Osteocyte (in vitro differentiated cells): ENCODE data around the gene CALML3. TPM values are rescaled to one million over a fixed set of nuclear protein-coding genes. Genes with fewer than 3 reads are reported as not detected.

Experiments
- DNase-seq: peaks from one replicate; pipeline ENCODE4 v3.0.0; 2021; ENCODE audit warnings: mixed read lengths; ENCODE audit not compliant: unreplicated experiment; ENCODE audit errors: extremely low spot score
- H3K27ac Mint-ChIP-seq: one replicate; pipeline ENCODE4 v1.8.0; 2021; ENCODE audit warnings: mild to moderate bottlenecking, mixed read lengths; ENCODE audit not compliant: unreplicated experiment
- H3K27me3 Mint-ChIP-seq: one replicate; pipeline ENCODE4 v1.8.0; 2021; ENCODE audit warnings: mixed read lengths; ENCODE audit not compliant: unreplicated experiment
- H3K36me3 Mint-ChIP-seq: one replicate; pipeline ENCODE4 v1.8.0; 2021; ENCODE audit warnings: mixed read lengths; ENCODE audit not compliant: unreplicated experiment
- H3K4me1 Mint-ChIP-seq: one replicate; pipeline ENCODE4 v1.8.0; 2021; ENCODE audit warnings: mixed read lengths; ENCODE audit not compliant: unreplicated experiment
- H3K4me3 Mint-ChIP-seq: one replicate; pipeline ENCODE4 v1.8.0; 2021; ENCODE audit warnings: mild to moderate bottlenecking, moderate library complexity, mixed read lengths; ENCODE audit not compliant: unreplicated experiment
- H3K9me3 Mint-ChIP-seq: one replicate; pipeline ENCODE4 v1.8.0; 2021; ENCODE audit warnings: mixed read lengths; ENCODE audit not compliant: unreplicated experiment
- CTCF ChIP-seq: fragments of 200-600 bp; sonication (generic); IDR thresholded peaks from 2 replicates; pipeline ENCODE4 v1.5.0; 2021; ENCODE audit warnings: antibody characterized with exemption, mild to moderate bottlenecking, moderate library complexity
- total RNA-seq: library from RNA; stranded (reverse); gene quantifications from 2 replicates; pipeline ENCODE4 v1.2.1, GENCODE V29; 2021

The CALML3 gene
- total RNA-seq, 1 donor from 2014 or later, result not detected

- H3K36me3 Mint-ChIP-seq, result no peaks in the 10 kb centered on the region
- peaks cover 1% of the 10 kb centered on the region for H3K4me1 Mint-ChIP-seq
- H3K4me3 Mint-ChIP-seq, result no peak overlapping the region
- H3K9me3 Mint-ChIP-seq, result no peaks in the 10 kb centered on the region
- no peak for TF ChIP-seq CTCF
- no peak for DNase-seq
- peaks cover 40% of the 10 kb centered on the region for H3K27me3 Mint-ChIP-seq
- H3K27ac Mint-ChIP-seq, result no peak overlapping the region
These were observed 20.4 kb upstream of the CALML3 start for GRCh38 chr10:5504146-5505072.

- Mint-ChIP-seq H3K27me3 (peaks cover 26% of the 10 kb centered on the region), H3K27ac (no peak overlapping the region), H3K4me3 (no peak overlapping the region), H3K4me1 (no peaks in the 10 kb centered on the region), H3K9me3 (no peaks in the 10 kb centered on the region), H3K36me3 (no peaks in the 10 kb centered on the region)
- no peak for DNase-seq
- TF ChIP-seq CTCF, result no peak
These were observed 18.5 kb upstream of the CALML3 start for GRCh38 chr10:5506246-5506645.

- no peak for DNase-seq
- TF ChIP-seq CTCF, result no peak
- peaks cover 20% of the 10 kb centered on the region for H3K27me3 Mint-ChIP-seq
- no peaks in the 10 kb centered on the region for H3K9me3 Mint-ChIP-seq
- no peak overlapping the region for H3K4me3 Mint-ChIP-seq
- no peak overlapping the region for H3K27ac Mint-ChIP-seq
- H3K4me1 Mint-ChIP-seq, result no peaks in the 10 kb centered on the region
- H3K36me3 Mint-ChIP-seq, result no peaks in the 10 kb centered on the region
These were observed 17.8 kb upstream of the CALML3 start for GRCh38 chr10:5506751-5507648.

- Mint-ChIP-seq H3K4me3 (no peak overlapping the region), H3K36me3 (no peaks in the 10 kb centered on the region), H3K9me3 (no peaks in the 10 kb centered on the region), H3K27ac (no peak overlapping the region), H3K27me3 (peaks cover 24% of the 10 kb centered on the region), H3K4me1 (no peaks in the 10 kb centered on the region)
- no peak for TF ChIP-seq CTCF
- DNase-seq, result no peak
These were observed 17.1 kb upstream of the CALML3 start for GRCh38 chr10:5507649-5508131.
